Measurements from ENCODE around the gene IRF8.
"Not testable (repeated sequence)": the region's sequence is repeated elsewhere in the genome, so short reads cannot be mapped to it uniquely, and the experiment has no call there.

IRF8 gene

DNA sequence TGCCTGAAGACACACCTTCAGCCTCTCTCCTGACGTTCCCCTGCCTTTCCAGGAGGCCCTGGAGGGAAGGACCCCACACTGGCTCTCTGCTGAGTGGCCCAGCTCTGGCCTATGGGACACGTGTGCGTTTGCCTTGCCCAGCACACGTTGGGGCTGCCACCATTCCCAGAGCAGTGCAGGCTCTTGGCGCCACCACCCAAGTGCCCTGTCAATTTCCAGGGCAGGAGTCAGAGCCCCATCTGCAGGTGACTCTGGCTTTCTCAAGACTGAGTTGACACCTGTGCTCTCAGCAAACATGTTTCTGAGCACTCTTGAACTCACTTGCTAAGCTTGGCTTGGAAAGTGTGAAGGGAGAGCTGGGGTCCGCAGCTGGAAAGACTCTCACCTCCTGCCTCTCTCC is 4.7 kb upstream of the IRF8 start:
- no peak for DNase-seq (ENCODE audit: low read depth)

DNA sequence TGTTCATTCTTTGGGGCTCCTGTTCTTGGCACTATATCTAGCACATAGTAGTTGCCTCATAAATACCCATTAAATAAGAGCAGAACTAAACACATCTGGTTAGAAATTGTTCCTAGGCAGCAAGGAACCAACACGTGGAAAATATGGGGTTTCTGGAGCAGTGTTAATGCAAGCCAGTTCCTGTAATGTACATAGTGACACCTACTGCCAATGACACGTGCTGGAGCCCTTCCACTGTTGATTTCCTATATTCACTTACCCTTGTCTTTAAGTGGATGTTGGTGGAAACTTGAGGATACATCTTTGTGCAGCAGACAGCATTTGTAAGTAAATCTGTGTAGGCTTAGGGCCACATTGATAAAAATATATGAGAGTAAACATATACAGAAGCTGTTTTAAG is 1.6 kb upstream of the IRF8 start:
- no peak for DNase-seq (ENCODE audit: low read depth)

DNA sequence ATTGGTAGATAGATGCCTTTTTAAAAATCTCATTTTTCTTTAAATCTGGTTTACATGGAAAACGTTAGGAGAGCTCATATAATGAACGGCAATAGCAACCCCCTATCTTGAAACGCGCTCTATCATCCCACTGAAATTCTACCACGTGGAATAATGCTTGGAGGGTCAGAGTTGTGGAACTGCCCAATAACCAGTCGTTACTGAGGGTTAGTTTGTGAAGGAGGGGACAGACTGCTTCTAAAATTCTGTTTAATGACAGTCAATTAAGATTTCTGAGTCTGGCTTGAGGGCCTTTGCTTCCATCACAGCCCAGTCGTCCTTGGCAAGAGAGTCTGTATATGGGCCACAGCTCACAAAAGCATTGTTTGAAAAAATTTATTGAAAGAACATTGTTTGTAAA is 482 bp downstream of the IRF8 start:
- DNase-seq (ENCODE audit: low read depth), result no peak

DNA sequence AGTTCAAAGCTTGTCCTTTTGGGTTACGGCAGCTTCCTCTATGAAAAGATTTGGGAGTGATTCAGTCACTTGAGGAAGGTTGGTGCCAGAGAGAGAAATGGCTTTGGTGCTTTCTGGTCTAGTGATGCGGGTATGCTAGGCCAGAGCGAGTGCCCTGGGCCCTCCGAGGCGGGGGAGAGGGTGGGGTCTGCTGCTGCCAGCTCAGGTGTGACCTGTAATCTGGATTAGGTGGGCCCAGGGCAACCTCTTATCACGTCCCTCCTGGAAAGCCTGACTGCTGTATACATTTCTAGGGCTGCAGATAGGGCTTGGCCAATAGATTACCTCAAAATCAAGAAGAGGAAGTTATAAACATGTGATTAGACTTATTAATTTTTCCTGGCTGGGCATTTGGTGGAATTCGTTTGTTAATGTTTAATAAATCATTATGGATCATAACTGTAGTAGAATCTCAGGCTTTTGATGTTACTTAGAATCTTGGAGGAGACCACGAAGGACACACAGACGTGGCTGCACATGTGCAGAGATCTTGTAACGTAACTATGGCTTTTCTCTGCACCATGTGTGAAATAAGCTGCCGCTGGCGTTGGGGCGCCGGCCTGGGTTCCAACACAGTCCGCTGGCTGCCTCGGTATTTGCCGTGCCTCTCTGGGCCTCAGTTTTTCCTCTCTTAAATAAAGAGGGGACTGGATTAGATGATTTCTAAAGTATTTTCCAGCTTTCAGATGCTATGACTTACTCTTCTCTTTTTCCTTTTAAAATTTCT is 1.2 kb downstream of the IRF8 start:
- DNase-seq (ENCODE audit: low read depth), result no peak

DNA sequence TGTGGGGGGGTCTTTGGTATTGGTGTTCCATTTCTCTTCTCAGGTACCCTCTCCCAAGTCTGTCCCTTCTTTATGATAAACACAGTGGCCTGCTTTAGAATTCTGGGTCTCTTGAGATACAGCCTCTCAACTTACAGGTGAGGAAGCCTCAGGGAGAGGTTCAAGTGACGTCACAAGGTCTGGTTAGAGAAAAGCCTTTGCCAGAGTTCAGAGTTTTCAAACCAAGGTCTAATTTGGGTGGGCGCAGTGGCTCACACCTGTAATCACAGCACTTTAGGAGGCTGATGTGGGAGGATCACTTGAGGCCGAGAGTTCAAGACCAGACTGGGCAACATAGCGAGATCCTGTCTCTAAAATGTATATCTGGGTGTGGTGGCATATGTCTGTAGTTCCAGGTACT is 2.1 kb downstream of the IRF8 start:
- no peak for DNase-seq (ENCODE audit: low read depth)

DNA sequence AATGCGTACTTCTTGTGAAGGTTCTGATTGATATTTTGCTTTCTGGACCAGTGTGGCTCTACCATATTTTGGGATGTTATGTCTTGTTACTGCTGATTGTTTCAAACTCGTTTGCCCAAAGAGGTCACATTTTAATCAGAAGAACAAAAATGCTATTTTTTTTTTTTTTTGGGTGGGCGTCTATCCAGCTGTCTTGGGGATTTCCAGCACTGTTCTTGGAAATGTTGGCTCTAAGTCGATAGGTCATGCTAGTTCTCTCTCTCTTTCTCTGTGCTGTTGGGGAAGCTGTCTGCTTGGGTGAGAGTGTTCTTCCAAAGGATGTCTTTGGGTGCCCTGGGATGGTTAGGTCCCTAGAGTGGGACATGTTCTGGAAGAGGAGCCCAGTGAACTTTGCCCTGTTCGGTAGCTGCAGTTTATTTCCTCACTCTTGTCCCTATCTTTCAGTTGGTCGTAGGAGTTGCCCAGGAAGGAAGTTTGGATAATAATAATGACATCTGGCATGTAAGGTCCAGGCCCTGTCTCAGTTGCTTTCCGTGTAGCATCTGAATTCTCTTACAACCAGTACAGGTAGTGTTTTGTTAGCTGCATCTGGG is 2.9 kb downstream of the IRF8 start:
- DNase-seq (ENCODE audit: low read depth), result no peak

DNA sequence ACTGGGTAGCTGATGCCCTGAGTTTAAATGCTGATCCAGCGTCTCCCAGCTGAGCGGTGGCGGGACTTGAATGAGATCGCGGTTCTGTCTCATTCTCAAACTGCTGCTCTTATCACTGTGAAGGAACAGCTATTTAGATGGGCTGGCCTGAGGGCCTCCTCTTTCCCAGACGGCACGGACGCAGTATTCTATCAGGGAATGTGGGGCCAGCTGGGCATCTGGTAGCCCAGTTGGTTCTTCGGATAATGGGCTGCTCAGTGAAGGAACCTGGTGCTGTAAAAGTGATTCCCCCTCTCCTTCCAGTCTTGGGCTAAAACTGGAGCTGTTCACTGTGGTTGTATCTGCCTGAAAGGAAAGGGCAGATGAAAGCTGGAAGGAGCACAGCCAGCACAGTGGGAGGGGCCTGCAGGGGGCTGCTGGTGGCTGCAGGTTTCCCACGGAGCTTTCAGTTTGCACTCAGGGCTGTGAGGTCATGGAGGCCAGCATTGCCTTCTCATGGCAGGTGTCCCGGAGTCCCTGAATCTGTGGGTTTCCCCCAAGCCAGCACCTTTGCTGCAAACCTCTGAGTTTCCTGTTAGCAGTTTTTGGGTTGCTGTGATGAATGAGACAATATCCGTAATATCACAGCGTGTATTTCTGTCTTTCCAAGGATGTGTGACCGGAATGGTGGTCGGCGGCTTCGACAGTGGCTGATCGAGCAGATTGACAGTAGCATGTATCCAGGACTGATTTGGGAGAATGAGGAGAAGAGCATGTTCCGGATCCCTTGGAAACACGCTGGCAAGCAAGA is 3.6 kb downstream of the IRF8 start:
- DNase-seq (ENCODE audit: low read depth), result no peak

DNA sequence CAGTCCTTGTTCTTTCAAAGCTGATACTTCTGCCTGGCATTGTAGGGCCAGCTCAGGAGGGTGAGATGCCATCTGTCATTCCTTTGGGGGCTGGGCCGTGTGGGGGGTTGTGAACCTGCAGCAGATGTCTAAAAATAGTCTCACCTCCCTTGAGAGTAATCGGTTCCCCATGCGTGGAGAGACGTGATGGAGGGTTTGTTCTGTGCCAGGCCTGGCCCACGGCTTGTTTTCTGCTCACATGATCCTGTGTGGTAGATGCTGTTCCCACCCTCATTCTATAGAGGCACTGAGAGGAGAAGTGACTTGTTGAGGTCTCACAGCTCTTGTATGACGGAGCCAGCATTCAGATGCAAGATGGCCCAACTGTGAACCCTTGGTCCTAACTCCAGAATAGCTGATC is 4.6 kb downstream of the IRF8 start:
- no peak for DNase-seq (ENCODE audit: low read depth)

DNA sequence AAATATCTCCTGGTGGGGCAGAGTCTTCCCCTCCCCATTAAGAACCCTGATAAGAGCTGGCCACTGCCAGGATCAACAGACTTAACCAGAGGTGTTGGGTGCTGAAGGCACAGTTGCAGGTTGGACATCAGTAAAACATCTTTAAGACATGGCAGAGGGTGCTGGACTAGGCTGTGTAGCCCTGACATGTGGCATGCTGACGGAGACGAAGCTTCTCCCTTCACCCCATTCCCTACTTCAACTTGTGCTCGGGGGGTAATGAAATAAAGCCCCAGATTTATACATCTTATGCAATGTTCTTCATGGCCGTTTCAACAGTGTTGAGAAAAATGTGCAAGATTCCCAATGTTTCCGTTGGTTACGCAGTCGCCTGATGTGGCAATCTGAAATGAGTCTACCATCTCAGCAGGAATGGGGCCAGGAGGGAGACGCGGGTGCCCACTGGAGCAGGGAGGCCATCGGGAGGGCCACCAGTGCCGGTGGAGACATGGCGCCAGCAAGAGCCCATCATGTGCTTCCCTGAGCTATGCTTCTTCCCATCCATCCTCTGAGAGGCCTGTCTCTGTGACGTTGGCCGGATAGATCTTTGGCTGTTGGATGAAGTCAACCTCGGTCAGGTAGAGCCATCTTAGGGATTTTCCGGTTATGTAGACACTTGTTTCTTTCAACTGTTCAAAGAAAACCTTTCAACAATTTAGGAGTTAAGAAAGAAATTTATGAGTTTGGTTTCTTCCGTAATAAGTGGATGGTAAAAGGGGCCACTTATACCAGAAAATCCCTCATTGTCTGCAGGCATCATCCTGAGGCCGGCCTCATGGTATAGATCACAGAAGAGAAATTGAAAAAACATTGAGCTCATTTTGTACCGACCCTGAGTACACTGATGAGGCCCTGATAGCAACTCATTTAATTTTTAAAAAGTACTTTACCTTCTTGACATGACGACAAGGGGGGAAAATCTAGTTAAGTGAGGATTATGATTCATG is 6.4 kb downstream of the IRF8 start:
- no peak for DNase-seq (ENCODE audit: low read depth)

DNA sequence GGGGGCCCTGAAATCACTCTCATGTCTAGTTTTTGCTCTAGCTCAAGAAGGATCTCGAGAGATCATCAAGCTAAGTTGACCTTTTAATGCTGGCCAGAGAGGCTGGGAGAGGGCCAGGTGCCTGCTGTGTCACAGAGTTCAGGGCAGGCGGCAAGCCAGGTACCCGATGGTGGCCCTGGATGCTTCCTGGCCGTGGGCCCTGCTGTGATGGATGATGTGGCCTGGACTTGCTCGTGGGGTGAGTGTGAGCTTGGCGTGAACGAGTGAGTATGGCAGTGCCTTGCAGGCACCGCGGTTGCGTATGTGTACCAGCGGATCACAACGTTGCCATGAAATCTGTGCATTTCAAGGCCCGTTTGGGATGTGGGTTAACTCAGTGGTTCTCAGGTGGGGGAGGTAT is 7.4 kb downstream of the IRF8 start:
- DNase-seq (ENCODE audit: low read depth), result no peak

DNA sequence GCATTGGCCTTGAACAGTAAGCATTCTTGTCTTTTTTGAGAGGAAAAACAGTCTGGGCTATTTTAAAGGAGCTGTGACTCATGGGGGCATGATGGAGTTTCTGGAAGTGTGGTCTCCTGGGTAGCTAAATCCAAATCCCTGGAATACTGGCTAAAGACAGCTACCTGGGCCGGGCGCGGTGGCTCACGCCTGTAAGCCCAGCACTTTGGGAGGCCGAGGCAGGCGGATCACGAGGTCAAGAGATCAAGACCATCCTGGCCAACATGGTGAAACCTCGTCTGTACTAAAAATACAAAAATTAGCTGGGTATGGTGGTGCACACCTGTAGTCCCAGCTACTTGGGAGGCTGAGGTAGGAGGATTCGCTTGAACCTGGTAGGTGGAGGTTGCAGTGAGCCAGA is 8.3 kb downstream of the IRF8 start:
- not testable (repeated sequence) for DNase-seq (ENCODE audit: low read depth)

DNA sequence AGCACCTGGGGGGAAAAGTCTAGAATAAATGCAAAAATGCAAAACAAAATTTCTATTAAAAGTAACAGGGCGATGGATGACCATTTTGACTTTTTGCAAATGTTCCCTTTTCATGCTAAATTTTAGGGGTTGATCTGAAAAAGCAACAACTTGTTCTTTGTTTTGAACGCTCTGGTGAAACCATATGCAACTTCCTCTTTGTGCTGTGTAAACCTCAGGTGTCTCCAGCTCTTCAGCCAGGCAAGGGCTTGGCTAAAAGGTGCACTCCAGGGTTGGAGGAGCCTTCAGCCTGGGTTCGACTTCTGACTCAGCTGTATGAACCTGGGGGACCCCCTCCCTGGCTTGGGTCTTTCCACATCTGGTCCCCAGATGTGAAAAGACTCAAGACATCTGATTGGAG is 9.5 kb downstream of the IRF8 start:
- DNase-seq (ENCODE audit: low read depth), result no peak

DNA sequence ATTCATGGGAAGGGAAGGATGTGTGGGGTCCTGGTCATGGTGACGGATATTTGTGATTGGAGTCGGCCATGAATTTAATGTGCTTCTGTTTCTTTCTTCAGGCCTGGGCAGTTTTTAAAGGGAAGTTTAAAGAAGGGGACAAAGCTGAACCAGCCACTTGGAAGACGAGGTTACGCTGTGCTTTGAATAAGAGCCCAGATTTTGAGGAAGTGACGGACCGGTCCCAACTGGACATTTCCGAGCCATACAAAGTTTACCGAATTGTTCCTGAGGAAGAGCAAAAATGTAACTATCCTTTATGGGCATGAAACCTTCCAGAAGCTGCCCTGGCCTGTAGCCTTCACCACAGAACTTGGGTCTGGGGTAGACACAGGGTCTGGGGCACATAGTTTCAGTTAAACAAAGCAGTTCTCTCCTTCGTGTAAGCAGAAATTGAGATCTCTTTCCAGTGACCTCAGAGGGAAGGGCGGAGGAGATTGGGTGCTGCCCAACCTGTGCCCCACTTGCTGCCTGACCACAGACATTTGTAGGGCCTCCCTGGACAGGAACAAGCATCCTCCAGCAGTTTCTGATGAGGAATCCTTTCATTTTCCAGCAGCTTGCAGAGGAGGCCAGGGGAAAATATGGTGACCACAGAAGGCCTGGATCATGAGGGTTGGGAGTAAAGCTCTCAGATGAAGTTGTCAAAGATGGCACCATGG is 10.1 kb downstream of the IRF8 start:
- DNase-seq (ENCODE audit: low read depth), result no peak

DNA sequence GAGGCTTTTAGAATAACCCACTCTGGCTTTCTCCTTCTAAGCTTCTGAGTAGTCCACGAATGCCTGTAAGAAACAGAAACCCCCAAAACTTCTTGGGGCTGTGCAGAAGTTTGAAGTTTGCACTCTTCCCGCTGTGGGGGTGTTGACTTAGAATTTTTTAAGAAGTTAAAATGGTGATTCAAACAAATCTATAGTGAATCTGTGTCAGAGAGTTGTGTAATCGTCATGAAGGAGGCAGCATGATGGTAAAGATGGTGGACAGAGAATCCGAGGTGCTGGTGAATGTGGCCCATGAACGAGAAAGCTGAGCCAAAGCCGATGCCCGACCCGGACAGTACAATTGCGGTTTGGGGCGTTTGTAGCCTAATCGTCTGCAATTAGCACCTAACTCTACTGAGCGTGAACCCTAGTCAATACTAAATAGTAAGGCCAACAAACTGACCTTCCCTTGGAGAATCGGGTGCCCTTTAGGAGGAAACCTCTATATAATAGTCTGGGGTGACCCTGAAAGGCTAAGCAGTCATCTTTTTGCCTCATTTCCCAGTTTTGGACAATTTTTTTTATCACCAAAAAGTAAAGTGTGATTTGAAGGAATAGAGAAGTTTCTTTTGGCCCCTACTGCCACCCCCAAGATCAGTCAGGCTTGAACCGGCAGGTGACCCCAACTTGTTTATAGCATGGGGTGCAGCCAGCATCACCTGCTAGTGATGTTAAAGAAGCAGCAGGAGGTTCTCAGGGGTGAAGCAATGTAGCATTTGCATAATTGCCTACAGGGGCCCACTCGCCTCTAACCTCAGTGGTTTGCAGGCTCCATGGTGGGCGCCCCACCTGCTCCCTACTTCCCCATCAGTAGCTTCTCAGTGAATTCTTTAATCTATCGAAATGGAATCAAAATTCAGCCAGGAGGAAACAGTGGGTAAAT is 11.2 kb downstream of the IRF8 start:
- no peak for DNase-seq (ENCODE audit: low read depth)

DNA sequence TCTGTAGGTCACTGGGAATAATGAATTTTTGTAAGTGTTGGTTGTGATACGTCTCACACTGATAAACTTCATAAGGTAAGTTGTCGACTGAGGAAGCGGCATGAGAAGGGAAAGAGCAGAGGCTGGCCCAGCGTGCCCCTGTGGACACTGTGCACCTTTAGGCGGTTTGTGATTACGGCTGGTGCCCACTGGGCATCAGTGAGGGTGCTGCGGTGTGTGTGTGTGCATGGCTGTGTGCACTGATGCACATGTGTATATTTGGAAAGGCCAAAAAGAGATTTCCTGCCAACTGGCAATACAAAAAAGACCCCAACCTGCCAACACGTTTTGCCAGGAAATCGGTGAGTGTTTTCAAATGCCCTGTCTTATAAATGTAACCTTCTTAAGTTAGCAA is 11.9 kb downstream of the IRF8 start:
- no peak for DNase-seq (ENCODE audit: low read depth)

DNA sequence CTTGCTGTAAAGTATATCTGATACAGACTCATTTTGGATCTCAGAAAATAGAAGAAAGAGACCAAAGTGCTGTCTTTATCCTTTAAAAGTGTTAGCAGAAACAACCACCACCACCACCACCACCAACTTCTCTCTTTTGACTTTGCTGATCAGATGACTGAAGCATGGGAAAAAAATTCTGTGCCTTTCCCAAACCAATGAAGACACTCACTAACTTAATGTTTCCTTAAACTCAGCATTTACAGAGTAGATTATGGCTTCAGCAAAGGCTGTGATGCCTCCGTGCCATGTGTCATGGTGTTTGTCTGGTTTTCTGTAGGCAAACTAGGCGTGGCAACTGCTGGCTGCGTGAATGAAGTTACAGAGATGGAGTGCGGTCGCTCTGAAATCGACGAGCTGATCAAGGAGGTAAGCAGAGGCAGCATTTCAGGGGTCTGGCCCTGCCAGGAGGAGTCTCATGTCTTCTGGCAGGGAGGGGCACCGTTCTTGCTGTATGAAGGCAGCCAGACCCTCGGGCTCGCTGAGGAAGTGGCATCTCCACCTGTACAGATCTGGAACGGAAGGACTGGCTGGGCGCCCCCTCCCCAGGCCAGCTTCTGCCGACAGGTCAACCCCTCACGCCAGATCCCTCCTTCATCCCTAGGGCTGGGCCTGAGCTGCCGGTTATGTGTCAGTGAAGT is 12.4 kb downstream of the IRF8 start:
- DNase-seq (ENCODE audit: low read depth), result no peak

DNA sequence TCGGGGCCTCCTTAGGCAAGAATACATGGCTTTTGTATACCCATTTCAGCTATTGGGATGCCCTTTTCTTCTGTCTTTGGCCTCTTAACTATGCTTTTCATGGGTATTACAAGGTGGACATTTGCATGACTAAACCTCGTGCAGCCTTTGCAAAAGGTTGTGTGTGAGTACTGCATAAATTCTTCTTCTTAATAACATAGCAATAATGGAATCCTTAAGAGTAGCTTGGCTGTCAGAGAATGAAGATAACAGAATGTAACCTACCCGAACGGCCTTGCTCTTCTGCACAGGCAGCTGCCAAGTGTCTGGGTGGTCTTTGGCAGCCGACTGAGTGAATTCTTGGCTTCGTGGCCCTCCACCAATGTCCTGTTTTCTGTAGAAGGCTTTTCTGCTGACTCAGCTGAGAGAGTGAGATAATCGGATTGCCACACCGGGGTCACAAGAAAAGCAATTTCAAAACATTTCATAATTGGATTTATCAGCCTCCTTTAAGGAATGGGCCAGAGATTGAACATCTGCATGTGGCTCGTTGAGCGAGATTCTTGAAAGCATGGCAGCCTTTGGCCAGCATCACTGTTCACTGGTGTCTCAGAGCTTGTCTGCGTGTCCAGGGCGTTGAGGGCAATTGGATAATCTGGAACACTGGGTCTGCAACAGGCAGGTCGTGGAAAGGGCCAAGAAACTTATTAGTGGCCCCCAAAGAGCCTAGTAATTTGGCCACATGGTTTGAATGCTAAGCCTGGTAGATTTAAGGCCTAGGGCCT is 13.4 kb downstream of the IRF8 start:
- no peak for DNase-seq (ENCODE audit: low read depth)

DNA sequence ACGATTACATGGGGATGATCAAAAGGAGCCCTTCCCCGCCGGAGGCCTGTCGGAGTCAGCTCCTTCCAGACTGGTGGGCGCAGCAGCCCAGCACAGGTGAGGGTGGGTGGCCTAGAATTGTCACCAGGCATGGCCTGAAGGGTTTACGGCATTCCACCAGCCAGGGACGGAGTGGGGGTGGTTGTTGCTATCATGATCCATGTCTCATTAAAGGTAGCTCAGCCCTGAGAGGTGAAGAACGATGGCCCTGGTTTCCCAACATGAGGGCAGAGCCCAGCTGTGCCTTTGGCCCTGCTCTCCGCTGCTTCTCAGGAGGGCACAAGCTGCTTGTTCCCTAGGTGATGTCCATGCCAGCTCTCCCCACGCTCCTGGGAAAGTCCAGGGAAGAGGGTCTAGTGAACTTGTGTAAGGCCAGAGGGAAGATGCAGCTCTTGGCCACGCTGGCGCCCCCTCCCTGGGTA is 14.2 kb downstream of the IRF8 start:
- DNase-seq (ENCODE audit: low read depth), result no peak

All from stimulated activated CD8-positive, alpha-beta memory T cell treated with anti-CD3 and anti-CD28 coated beads, Interleukin-7, amount 100 ng/mL, for 24 hours (primary cell).